PC-9 (cell line): ENCODE measurements around the gene PGS1.

ENCODE experiments used
- EZH2 ChIP-seq: fragments of 200-600 bp; sonication (generic); IDR thresholded peaks from 2 replicates; pipeline ENCODE4 v1.8.0; 2017; ENCODE audit warnings: antibody characterized with exemption, low read depth
- TF ChIP-seq, protein P1 (sequence below): fragments of 200-600 bp; sonication (generic); conservative IDR thresholded peaks from 2 replicates; pipeline ENCODE4 v1.6.1; 2017; ENCODE audit warnings: mixed run types, antibody characterized with exemption, mild to moderate bottlenecking, moderate library complexity

DNA sequence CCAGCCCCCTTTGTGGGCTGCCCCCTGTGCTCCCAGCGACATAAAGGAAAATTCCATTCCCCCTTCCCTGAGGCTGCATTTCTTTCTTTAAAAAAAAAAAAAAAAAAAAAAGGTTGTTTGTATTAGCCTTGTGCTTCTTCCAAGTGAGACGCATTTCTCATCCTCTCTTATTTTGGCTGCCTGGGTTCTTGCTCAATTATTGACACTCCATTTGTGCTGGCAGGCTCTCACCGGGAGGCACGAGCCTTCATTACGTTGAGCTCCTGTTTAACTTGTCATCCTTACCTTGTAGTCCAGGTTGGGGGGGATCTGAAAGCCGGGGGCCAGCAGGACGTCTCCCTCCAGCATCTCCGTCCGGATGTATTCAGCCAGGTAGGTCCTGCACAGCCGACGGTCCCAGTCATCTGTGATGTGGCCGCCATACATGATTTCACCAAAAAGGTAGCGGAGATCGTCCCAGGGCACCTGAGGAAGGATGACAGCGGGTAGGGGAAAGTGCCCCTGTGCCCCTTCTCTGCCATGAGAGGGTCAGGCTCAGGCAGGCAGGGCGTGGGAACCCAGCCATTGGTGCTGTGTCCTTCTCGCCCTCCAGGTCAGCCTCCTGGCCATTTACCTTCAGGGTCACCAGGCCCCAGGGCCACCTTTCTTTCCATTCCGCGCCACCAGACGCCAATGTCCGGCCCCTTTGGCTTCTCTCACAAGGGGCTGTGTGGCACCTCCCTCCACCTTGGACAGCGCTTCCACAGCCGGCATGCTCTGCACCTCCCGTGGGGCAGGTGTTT lies 50.6 kb downstream of the PGS1 start:
- TF ChIP-seq, protein P1, sequence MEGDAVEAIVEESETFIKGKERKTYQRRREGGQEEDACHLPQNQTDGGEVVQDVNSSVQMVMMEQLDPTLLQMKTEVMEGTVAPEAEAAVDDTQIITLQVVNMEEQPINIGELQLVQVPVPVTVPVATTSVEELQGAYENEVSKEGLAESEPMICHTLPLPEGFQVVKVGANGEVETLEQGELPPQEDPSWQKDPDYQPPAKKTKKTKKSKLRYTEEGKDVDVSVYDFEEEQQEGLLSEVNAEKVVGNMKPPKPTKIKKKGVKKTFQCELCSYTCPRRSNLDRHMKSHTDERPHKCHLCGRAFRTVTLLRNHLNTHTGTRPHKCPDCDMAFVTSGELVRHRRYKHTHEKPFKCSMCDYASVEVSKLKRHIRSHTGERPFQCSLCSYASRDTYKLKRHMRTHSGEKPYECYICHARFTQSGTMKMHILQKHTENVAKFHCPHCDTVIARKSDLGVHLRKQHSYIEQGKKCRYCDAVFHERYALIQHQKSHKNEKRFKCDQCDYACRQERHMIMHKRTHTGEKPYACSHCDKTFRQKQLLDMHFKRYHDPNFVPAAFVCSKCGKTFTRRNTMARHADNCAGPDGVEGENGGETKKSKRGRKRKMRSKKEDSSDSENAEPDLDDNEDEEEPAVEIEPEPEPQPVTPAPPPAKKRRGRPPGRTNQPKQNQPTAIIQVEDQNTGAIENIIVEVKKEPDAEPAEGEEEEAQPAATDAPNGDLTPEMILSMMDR: no peak
- TF ChIP-seq EZH2: no peak
